Sigmoid colon (tissue), 4 donors: Measurements from ENCODE around the gene OSMR.

Experiments
- CTCF ChIP-seq, 4 experiments: fragments of 450-650 bp in 3 of 4; fragments of 200-600 bp in 1 of 4; IDR thresholded peaks; one replicate each; pipeline ENCODE4 v1.5.1; 2016 to 2019; ENCODE audit warnings: antibody characterized with exemption in 4 of 4, mild to moderate bottlenecking in 3 of 4, moderate library complexity in 2 of 4
- POLR2A ChIP-seq, 2 donors: fragments of 450-650 bp; IDR thresholded peaks; one replicate each; pipeline ENCODE4 v1.6.1; 2016; ENCODE audit warnings: antibody characterized with exemption in 2 of 2, mild to moderate bottlenecking in 2 of 2, moderate library complexity in 2 of 2
- POLR2AphosphoS5 ChIP-seq, 4 donors: sonication (generic); formaldehyde crosslinking; IDR thresholded peaks; one replicate each; pipeline ENCODE4 v1.6.1; 2017; ENCODE audit warnings: antibody characterized with exemption in 4 of 4

DNA sequence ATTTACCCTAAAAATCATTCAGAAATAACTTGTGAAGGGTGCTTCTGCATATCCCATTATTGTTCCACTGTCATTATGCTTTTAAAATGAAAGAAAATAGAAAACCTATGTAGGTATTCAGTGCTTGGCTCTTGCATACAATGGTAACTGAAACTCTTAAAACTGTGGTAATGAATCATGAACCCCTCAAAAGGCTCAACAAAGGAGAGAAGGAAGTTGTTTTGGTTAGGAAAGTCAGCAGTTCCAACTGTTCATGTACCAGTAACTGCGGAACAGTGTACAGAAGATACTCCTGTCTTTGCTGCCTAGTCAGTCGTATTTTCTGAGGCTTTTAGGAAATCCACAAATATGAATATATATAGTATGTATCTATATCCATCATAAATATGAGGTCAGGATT is 96.1 kb downstream of the OSMR start:
- no peak for TF ChIP-seq CTCF (IDR thresholded peaks at IDR 0.05)
- no peak for TF ChIP-seq POLR2A (IDR thresholded peaks at IDR 0.05)
- no peak for TF ChIP-seq POLR2AphosphoS5 (IDR thresholded peaks at IDR 0.05)
